Right lung (tissue), 5 donors: ENCODE results near the gene MTPN. TPM values are rescaled to one million over a fixed set of nuclear protein-coding genes. Genes with fewer than 3 reads are reported as not detected.
A peak's percentile ranks its signal among the peaks of the same experiment; 100 is the strongest.

Experiments used
- DNase-seq, 2 donors: peaks; one replicate each; pipeline ENCODE4 v3.0.0-alpha.2; 2013
- polyA plus RNA-seq, 5 donors: library from polyadenylated mRNA; unstranded; fragments of 120-200 nt; gene quantifications; one replicate each; pipeline versions ENCODE4 v1.2.1 to v1.2.3, GENCODE V29; 2013; ENCODE audit warnings: inconsistent platforms in 1 of 5, low replicate concordance in 1 of 5; ENCODE audit not compliant: insufficient read length in 5 of 5, insufficient read depth in 1 of 5

MTPN gene
- polyA plus RNA-seq, 5 donors = 101 to 140 (median 118) TPM

DNA sequence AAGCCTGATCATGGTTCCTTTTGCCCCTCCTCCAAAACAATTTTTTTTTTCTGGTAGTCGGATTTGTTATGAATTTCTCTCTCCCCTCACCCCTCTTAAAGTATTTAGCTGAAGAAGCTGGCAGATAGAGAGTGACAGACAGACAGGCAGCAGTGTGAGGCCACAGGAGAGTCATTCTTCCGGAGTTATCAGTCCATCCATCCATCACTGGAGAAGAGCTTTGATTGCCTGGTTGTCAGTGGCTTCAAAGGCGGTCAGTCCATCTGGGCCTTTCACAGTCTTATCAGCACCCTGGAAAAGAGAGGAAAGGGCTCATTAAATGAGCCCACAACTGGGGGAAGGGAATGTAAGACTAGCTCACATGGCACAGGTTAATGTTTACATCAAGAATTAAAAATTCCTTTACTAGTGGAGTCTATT lies 47.4 kb downstream of the MTPN start:
- DNase-seq = no peak

DNA sequence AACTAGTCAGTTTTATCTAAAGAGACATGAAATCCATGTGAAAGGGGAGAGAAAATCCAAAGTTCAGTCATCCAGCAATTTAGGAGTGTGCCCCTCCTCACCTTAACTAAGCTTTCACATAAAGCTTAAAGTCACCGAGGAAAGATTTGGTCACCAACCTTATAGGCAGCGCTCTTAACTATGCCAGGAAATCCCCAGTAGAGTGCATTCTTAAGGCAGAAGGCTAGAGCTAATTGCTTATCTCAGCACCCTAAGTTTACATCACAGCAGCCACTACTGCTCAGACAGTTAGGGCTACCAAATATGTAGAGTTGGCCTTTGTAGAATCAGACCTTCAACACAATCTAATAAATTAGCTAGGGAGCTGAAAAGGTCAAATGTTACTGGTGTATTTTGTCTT lies 47.9 kb downstream of the MTPN start:
- DNase-seq = no peak

GRCh38 chr7:135928136-135928535 lies 49.0 kb downstream of the MTPN start:
- no peak for DNase-seq

- no peak for DNase-seq
Observed at GRCh38 chr7:135925210-135925609, 51.9 kb downstream of the MTPN start.

DNA sequence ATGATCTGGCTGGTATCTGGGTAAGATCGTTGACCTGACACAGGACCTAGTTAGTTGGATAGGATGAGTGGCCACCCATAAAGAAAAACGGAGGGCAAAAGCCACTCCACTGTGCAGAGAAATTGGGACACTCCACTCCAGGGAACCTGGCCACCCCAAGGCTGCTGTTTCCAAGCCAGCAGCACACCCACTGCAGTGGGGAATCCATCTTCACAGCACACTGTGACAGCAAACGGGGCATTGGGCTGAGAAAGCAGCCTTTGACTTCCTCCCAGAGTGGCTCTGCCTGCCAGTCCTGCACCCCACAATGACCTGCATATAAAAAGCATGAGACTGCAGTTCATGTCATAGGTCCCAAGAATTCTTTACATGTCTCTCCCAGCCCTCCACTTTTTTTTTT lies 52.9 kb downstream of the MTPN start:
- DNase-seq = no peak

GRCh38 chr7:135922263-135922662 lies 54.9 kb downstream of the MTPN start:
- DNase-seq = no peak

DNA sequence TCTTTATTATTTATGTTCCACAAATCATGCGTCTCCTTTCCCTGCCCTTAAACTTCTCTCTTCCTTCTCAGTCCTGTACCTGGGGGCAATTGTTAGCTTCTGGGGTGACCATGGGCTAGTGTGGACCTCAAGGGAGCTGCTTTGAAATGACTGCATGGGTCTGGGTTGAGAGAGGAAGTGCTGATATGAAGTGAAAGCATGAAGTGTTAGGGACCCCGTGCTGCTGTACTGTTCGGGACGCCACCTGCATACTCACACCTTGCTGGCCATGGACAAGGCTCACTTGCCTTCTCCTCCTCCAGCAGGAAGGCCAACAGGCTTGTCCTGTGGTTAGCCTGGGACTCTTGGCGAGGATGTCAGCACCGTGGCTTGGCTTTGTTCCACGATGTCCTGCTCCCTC lies 56.7 kb downstream of the MTPN start:
- no peak for DNase-seq

DNA sequence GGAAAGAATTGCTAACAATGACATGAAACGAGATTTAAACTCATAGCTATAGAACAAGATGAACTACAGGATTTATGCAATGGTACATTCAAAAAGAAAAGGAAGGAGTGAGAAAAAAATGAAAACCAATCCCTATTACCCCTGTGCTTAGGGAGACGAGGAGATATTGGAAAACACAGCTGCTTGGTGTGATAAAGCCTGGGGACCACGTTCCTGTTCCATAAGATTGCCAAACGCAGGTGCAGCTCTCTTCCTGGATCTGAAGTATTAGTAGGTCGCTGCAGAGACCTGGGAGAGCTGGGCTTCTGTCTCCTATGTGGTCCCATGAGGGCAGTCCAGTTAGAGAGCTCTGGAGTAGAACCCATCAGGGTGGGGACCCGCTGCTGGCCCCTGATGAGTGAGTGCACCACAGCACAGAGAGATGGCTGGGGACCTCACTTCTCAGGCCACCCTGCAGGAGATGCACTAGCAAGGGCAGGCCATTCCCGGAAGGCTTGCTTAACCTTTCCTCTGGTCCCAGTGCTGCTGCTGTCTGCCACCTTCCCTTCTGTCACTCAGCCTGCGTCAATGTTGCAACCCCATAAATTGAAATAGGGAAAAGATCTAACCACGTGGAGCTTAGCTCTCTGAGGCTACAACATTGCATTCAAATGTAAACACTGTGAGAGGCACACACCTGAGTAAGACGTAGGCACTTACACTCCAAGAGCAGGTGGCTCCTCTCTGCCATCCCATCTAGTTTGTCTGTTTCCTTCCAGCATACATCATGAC lies 57.9 kb downstream of the MTPN start:
- DNase-seq = no peak

DNA sequence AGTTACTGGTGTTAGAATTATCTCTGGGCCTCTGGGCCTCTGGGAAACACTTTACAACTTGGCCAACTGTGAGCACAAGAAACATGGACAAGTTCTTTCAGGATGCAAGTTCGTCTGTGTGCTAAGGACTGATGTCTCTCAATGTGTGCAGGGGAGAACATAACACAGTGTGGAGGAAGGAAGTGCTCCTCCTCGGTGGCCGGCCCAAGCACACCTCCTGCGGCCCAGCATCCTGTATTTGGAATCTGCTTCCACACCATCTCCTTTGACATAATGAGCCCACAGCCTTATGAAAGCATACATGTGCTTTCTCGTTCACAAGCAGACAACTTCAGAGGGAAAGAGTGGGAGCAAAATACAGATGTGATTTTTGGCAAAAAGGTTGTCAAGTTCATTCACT lies 59.0 kb downstream of the MTPN start:
- no peak for DNase-seq

DNA sequence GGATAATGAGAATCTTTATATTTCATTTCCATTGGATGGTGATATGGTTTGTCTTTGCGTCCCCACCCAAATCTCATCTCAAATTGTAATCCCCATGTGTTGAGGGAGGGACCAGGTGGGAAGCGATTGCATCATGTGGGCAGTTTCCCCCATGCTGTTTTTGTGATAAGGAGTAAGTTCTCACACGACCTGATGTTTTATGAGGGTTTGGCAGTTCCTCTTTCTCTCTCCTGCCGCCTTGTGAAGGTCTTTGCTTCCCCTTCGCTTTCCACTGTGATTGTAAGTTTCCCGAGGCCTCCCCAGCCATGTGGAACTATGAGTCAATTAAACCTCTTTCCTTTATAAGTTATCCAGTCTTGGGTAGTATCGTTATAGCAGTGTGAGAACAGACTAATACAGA lies 59.4 kb downstream of the MTPN start:
- no peak for DNase-seq

GRCh38 chr7:135914346-135914745 lies 62.8 kb downstream of the MTPN start:
- no peak for DNase-seq

GRCh38 chr7:135913404-135913803 lies 63.8 kb downstream of the MTPN start:
- no peak for DNase-seq

GRCh38 chr7:135911099-135911498 lies 66.1 kb downstream of the MTPN start:
- DNase-seq = peak; percentile 77 to 80

DNA sequence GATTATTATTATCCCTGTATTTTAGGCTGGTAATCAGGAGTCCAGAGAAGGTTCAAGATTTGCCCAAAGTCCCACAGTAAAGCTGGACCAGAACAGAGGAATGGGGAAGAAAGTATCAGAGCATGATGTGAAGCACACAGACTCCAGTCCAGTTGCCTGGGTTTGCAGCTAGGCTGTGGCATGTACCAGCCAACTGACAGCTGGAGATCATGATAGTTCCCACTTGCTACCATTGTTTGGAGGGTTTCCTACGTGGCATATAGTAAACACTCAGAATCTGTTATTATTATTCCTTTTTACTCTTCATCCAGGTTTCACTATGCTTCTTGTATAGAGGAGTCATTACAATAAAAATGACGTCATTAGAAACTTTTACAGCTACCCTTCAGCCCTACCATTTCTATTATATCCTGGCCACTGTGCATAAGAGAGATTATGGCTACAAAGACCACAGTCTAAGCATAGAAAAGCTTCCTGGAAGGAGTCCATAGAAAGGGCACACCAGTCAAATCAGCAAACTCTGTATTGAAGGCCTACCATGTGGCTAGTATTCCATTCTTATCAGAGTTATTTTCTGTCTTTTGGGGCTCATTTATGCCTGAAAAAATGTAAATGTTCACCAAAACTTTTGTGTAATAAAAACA lies 66.6 kb downstream of the MTPN start:
- no peak for DNase-seq

DNA sequence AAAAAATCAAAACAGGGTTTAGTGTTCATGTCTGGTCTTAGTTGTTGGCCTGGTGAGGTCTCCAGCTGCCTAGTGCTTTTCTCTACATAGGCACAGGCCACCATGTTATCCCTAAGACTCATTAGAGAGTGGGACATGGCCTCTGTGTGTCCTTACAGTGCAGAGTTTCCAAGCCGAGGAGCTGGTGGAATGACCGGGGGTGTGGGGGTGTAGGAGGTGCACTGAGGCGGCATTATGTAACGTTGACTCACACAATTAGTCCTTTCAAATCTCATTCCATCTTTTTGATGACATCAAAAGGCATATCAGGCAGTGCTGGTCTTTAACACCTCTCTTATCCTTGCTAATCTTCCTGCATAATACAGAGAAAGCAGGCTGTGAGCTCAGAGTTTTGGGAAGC lies 71.3 kb downstream of the MTPN start:
- DNase-seq = no peak

GRCh38 chr7:135905355-135905754 lies 71.8 kb downstream of the MTPN start:
- no peak for DNase-seq

DNA sequence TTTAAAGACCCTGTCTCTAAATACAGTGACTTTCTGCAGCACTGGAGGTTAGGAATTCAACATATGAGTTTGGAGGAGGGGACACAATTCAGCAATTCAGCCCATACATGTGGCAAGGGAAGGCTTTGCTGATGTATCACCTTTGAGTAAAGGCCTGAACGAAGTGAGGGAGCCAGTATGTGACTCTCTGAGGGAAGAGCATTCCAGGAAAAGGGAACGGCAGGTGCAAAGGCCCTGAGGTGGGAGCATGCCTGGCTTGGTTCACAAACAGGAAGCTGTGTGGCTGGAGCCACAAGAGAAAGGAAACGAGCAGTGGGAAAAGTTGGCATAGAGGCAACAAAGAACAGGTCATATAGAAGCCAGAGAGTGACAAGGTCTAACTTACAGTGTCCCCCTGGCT lies 72.9 kb downstream of the MTPN start:
- no peak for DNase-seq

DNA sequence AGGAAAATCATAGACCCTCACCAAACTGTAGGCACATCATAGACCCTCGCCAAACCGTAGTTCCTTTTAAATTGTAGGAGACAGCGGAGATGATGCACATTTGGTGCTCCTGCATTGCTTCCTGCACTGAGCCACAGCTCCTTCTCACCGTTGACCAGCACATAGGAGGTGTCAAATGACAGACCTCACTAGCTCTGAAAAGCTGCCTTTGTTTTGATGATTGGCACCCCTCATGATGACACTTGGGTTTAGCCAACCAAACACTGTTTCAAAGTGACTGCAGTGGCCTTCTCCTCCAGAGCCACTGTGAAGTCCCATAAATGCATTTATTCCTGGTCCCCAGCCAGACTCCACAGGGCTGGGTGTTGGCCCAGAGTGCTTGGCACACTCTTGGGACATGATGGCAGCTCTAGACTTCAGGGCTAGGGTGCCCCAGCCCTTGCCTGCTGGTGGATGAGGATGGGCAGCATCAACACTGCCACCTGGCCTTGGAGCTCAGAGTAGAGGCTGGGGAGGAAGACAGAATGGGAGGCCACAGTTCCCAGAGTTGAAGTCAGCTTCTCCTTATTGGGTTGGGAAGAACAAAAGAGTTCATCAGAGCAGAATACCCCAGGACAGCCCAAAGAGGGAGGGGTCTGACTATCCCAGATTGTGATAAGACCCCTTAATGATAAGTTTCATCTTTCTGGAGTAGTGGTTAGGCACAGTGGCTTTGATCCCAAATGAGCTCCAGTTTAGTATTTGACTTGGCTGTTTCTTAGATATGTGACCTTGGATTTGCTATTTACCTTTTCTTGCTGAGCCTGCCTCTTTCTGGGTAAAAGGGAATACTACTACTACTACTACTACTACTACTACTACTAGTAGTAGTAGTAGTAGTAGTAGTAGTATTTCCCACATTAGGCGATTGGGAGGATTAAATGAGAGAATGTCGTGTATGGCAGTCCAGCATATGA lies 75.3 kb downstream of the MTPN start:
- DNase-seq = no peak

DNA sequence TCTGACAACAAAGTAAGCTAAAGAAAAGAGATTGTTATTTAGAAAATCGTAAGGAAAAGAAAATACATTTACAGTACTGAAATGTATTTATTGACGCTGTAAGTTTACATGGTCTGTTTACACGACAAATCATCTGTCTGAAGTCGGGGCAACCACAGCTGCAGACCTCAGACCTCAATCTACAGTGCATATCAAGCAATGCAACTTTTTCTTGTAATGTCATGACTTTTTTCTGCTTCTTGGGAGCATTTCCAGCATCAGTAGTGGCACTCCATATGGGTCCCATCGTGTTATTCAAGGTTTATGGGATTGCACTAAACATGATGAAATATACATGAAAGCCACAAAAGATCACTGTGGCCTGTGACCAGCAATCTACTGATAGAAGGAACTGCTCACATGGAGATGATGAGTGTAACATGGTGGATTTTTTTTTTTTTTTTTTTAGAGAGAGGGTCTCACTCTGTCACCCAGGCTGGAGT lies 77.1 kb downstream of the MTPN start:
- DNase-seq = peak; percentile 37 to 51

DNA sequence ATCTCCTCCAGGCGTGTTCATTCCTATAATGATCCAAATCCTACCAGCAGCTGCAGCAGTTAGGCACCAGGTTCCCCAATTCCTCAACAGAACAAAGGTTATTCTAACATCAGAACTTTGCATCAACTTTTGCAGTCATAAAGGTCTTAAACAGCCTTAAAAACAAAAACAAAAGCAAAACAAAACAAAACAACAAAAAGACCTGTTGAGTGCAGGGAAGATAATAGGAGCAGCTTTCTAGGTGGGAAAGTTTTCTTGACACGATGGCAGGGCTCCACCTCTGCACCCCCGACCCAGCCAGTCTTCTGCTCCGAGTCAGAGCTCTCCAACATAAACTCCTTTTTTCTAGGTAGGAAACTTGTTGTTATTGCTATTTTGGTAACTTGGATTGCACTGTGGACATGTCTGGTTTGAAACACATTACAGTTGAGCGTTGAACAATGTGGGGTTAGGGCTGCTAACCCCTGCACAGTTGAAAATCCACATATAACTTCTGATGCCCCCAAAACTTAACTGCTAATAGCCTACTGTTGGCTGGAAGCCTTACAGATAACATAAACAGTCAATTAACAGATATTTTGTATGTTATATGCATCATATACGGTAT lies 77.6 kb downstream of the MTPN start:
- DNase-seq = peak in 1 of 2 donors; percentile 26

DNA sequence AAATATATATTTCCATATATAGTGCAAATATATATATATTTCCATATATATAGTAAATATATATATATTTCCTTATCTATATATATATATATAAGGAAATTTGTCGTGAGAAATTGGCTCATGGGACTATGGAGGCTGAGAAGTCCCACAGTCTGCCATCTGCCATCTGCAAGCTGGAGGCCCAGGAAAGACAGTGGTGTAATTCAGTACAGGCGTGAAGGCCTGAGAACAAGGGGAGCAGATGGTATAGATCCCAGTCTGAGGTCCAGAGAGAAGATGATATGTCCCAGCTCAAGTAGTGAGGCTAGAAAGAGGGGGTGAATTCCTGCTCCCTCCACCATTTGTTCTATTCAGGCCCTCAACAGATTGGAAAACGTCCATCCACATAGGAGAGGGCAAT lies 78.9 kb downstream of the MTPN start:
- DNase-seq = no peak

DNA sequence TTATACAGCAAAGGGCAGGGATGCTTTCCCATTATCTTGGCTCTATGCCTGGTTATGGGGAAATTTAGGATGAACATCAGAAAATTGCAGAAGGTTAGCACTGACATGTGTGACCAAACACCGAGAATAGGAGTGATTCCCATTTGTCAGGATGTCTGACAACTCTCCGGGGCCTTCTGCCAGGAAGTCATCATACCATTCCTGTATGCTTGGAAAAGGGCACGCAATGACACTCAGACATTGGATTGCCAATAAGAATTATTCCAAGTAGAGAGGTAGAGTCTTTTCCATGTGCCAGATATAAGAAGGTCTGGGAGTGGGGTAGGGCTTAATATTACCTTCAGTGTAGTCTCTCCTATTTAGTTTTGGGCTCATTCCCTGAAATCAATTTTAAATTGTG lies 82.3 kb downstream of the MTPN start:
- DNase-seq = no peak
